ENCODE measurements around the gene ST6GALNAC4.

The ST6GALNAC4 gene

DNA sequence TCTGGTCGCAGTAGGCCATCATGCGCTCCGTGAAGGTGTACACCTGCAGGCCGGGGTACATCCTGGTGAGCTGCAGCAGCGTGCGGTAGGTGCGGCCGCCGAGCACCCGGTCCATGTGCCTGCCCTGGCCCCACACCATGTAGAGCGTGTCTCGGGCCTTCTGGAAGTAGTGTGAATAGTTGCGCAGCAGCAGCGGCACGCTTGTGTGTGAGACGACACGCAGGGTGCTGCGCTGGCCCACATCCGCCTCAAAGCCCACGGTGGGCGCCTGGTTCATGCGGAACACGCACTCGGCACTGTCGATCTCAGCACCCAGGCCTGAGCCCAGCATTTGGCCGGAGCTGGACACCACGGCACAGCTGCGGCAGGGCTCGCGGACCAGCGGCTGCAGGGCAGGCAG is 4.5 kb downstream of the ST6GALNAC4 start:
- no peak for DNase-seq (ENCODE audit: low read depth in 2 of 2)

DNA sequence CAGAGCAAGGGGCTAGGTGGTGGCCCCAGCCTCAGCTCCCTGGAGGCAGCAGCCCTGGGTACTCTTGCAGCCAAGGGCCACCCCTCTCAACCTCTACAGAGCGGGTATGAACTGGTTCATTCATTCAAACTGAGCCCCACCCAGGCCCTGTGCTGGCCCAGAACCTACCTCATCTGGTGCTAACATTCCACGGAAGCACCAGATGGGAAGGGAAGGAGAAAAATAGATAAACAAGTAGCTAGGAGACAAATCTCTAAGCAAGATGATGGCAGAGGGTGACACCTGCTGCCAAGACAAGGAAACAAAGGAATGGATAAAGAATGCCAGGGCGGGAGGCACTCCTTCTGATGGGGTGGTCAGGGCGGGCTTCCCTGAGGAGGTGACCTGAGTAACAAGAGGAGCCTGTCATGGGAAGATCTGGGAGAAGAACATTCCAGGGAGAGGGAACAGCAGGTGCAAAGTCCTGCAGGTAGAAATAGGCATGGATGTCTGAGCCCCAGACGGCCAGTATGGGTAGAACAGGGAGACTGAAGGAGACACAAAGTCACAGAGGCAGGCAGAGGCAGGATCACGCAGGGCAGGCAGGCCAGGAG is 6.1 kb downstream of the ST6GALNAC4 start:
- no peak for DNase-seq (ENCODE audit: low read depth in 2 of 2)

DNA sequence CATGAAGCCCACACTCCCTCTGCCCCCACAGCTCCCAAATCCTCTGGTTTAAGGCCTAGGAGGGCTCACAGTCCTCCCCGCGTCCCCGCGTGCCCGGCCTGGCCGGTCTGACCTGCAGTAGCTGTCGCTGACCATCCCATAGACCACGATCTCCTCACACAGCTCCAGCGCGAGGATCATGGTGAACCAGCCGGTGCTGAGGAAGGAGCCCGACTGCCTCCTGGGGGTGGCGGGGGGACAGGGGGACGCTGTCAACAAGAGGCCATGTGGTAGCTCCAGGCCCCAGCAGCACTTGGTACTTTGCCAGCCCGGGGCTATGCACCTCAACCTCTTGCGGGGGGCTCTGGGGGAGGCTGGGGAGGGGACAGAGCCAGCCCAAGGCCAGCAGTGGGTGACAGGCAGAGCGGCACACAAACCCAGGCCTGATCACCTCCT is 7.0 kb downstream of the ST6GALNAC4 start:
- DNase-seq (ENCODE audit: low read depth in 2 of 2) = no peak

DNA sequence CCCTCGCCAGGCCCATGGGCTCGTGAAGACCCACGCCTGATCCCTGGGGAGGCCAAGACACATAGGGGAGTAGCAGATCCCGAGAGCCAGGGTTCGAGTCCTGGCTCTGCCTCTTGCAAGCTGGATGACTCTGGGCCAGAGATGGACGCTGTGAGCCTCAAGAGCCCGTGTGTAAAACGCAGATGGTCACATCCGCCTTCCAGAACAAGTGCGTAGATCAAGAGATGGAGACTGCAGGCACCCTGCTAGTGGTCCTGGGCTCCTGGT is 8.2 kb downstream of the ST6GALNAC4 start:
- DNase-seq (ENCODE audit: low read depth in 2 of 2) = no peak

DNA sequence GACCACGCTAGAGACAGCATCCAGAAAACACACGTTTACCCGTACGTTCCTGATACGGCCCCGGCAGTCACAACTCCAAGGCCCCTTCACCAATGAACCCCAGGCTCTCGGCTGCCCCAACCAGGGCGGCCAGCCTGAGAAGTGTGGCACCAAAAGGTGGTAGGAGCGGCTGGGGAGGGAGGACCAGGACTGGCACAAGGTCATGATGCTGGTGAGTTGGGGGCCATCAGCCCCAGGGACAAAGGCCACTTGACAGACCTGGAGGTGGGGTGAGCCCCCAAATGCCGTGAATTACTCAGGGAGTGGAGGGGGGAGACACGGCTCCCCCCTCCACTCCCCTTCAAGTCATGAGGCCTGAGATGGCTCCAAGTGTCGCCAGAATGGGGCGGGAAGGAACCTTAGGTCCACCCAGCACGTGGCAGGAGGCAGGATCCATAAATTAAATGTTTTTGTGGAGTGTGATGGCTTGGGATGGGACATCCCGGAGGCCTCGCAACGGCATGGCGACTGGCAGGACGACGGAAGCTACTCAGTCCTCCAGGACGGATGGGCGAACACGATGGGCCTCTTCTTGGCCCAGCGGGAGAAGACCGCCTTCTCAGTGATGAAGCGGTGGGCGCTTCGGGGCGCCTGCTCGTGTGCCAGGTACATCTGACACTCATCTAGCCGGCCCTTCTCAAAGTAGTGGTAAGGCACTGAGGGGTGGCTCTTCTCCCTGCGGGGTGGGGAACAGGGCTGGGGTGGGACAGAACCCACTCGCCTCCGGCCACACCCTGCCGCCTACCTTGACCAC is 8.8 kb downstream of the ST6GALNAC4 start:
- DNase-seq (ENCODE audit: low read depth in 2 of 2) = no peak

DNA sequence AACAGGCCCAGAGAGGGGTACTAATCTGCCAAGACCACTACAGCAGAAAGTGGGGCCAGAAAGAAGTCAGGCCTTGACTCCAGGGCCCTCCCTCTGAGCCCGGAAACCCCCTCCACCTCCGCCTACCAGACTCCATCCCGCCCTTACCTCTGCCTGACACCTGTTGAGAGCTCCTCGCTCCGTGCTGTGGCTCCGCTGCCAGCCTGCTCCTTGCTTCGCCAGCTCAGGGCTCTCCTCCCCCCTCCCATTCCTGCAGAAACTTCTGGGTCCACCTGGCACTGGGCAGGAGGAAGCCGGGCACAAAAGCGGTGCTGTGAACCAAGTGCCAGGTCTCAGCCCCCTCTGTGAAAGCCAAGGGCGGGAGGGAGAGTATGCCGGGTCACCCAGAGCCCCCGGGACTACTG is 11.1 kb downstream of the ST6GALNAC4 start:
- no peak for DNase-seq (ENCODE audit: low read depth in 2 of 2)

DNA sequence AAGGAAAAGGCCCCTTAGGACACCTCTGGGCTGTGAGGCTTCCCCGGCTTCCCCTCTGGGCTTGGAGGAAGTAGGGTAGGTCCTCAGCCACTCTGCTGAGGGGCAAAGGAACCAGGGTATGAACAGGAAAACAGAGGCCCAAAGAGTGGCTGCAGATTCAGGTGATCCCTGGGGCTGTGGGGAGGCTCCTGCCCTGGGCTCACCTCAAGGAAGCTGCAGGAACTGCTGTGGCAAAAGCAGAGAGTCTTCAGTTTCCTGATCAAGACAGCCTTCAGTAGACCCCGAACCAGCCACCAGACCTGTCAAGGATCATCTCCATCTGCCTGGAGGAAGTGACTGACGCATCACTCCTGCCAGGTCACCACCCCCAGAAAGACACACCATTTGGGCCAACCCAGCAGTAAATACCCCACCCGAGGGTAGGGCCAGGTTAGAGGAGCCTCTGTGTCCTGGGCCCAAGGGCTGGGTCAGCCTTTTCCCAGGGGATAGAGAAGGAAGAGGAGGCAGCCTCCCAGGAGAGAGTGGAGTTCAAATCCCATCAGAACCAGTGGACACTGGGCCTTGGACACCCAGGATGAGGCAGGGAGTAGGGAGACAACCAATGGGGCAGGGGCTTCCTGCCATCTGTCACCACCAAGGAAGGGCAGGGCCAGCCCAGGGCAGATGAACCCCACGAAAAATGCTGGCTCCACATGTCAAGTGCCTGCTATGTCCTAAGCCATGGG is 11.7 kb downstream of the ST6GALNAC4 start:
- DNase-seq (ENCODE audit: low read depth in 2 of 2) = no peak

DNA sequence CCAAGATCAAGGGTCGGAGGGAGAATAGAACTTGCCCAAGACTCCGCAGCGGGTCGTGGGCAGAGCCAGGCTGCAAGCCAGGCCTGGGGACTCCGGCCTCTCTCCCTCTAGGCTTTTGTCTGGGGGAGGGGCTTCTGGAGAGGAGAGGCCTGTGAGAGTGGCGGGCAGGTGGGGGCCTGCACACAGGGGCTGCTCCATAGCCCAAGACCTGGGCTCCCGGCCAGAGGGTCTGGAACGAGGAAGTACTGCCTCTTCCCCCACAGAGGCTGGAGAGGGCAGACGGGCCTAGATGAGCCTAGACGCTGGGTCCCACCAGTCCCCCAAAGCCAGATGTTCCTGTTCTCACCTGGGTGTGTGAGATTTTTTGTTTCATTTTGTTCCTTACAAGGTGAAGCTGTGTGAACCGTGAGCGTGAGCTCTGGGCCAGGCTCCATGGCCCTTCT is 12.3 kb downstream of the ST6GALNAC4 start:
- no peak for DNase-seq (ENCODE audit: low read depth in 2 of 2)

DNA sequence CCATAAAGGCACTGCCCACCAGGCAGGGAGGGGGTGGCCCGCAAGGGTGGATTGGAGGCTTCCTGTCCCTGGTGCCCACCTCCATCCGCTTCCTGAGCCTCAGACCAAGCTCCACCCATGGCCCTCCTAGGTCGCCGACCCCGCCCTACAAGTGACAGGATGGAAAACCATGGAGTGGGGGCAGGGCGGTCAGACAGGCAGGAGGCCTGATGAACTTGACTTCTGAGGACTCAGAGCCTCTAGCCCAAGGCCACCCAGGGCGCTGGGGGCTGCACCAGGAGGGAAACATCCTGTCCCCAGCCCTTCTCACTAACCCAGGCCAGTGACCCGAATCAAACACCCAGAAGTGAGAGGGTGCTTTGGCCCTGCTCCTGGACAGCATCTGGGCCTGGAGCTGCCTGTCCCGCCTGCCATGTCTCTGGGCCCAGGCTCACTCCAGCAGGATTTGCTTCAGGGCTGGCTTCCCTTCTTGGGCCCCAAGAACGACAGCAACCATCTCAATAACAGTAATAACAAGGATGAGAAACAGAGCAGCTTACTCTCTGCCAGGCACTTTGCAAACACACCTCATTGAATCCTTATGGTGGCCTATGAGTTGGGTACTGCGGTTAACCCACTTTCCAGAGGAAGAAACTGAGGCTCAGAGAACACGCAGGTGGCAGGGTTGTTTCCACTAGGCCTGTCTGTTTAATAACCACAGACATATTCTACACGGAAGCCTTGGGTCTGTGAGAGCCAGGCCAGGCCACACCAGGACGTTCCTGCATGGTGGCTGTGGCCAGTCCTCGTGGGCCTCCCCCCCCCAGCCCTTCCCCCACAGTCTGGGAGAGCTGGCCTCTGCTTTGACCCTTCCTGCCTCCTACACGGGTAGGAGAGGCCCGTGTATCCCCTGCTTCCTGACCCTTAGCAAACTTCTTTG is 13.0 kb downstream of the ST6GALNAC4 start:
- DNase-seq (ENCODE audit: low read depth in 2 of 2) = peak; percentile 71 to 85

DNA sequence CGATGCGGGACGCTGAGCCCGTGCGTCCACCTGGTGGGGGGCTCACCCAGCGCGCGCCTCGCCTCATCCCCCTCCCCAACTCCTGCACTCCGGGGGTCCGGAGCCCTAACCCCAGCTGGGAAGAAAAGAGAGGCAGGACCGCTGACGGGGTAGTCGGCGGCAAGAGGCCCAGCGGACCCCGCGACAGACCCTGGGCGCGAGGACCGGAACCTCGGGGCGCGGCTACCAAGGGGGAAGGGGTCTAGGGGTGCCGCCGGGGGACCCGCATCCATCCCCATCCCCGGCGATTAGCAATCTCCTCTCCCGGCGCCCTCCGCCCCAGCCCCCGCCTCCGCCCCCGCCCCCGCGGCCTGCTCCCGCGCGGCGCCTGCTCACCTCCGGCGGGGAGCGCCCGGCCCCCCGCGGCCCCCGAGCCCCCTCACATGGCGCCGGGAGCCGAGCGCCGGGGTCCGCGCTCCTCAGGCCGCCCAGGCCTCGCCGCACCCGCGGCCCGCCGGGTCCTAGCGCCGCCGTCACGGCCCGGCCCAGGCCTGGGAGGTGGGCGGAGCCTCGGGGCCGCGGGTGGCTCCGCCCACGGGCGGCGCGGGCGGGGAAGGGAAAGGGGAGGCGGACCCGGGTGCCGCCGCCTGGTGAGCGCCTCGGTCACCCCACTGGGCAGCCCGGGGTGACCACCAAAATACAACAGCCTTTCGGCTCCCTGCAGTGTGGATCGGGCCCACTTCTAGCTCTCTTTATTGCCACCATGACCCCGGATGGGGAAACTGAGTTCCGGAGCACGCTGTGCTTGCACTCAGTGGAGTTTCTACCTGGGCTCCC is 17.5 kb downstream of the ST6GALNAC4 start, which contains the start of gene ST6GALNAC6:
ST6GALNAC6 (minus strand) TSS at position 476 of the 816 bp plus-strand sequence. CDS start 1,622 bp downstream, outside the sequence.
- peak in 1 of 2 donors; percentile 71 for DNase-seq (ENCODE audit: low read depth in 2 of 2)

DNA sequence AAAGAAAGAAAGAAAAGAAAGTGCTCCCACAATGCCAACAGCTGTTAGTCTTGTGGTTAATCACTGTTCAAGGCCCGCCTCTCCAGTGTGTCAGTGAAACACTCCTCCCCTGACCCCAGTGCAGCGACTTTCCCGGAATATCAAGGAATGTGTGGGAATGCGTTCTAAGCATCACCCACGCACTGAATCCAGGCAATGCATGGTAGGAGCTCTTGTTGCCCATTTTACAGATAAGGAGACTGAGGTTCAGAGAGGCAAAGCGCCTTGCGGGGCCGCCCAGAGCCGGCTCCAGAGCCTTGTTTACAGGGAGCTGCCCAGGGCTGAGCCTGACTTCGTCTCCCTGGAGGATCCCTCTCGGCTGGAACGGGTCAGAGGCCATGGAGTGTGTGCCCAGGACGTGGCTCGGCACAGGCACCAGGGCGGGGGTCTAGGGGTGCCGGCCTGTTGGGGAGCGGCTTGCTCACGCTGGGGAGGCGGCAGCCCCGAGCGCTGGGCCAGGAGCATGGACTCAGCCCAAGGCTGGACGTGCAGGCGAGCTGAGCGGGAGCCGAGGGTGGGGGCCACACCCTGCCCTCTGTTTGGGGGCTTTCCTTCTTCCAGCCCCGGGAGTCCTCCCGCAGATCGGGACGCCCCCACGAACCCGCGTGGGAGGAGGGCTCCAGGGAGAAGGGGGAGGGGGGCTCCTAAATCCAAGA is 18.3 kb downstream of the ST6GALNAC4 start:
- DNase-seq (ENCODE audit: low read depth in 2 of 2) = no peak

DNA sequence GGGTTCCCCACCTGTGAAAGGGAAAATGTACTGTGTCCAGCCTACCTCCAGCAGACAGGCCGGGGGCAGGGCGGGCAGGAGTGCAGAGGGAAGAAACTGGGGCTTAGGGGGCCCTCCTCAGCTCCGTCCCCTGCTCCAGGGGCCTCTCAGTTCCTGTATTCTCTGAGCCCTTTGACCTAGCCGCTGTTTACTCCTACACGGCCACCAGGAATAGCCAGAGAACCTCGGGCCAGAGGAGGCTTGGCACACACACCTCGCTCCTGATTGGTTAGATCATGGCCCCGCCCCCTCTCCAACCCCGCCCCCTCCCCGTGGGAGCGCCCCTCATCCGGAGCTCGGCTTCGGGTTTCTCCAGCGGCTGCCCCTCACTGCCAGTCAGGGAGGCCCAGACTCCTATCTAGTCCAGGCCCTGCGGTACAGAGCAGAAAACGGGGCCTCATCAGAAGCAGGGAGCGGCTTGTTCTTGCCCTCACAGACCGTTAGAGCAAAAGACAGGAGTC is 19.6 kb downstream of the ST6GALNAC4 start:
- no peak for DNase-seq (ENCODE audit: low read depth in 2 of 2)

DNA sequence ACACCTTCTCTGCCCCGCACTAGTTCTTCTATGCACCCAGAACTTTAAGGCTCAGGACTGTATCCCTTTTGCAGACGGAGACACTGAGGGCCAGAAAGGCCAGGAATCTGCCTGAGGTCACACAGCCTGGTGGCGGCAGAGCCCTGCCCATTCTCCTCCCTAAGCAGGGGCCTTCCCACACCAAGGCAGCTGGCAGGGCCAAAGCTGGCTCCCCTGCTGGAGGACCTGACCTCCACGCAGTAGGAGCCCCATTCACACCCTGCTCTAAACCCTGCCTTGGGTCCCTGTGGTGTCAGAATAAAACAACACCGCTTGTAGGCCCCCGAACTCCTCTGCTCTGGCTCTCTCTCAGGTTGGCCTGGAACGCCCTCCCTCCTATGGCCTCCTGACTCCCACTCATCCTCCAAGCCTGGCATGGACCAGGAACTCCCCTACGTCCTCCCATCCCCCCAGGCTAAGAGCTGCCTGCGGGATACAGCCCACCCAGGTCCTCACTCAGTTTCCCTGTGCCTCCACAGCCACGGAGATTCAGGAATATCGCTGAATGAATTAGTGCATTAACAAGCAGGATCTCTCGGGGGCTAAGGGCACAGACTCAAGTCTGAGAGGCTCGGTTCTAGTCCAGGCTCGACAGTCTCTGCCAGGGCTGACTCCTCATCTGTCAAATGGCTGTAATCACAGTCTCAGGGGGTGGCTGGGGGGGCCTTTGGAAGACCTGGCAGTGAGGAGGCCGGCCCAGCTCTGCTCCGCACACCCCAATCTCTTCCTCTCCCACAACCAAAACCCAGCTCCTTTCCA is 20.2 kb downstream of the ST6GALNAC4 start:
- DNase-seq (ENCODE audit: low read depth in 2 of 2) = no peak

DNA sequence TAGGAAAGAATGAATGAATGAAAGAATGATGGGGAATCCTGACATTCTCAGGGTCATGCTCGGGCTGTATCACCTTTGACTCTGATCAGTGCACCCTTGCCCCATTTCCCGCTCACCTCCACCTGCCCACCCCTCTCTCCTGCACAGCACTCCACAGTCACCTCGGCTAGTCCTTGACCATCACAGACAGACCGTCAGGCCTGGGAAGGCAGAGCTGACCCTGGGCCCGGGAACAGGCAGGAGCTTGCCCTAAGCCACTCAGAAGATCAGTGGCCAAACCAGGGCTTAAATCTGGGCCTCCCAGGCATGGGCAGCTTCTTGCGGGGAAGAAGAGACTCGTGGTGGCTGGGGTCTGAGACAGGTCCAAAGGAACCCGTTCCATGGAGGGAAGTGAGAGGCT is 21.0 kb downstream of the ST6GALNAC4 start:
- no peak for DNase-seq (ENCODE audit: low read depth in 2 of 2)

DNA sequence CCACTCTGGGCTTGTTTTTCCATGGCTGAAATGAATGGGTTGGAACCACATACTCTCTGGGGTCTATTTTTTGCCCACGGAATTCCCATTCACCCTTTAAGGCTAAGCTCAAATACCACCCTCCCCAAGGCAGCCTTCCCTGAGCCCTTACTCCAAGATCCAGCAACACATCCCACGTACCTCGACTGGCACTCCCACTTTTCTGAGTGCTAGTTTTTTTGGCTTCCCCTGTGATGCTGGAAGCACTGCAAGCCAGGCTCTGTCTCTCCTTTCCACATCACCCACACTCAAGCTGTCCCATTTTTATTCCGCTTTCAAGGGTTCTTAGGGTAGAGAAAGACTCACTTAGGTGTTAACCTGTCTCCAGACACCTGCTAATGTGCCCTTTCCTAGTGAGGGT is 23.4 kb downstream of the ST6GALNAC4 start:
- no peak for DNase-seq (ENCODE audit: low read depth in 2 of 2)

DNA sequence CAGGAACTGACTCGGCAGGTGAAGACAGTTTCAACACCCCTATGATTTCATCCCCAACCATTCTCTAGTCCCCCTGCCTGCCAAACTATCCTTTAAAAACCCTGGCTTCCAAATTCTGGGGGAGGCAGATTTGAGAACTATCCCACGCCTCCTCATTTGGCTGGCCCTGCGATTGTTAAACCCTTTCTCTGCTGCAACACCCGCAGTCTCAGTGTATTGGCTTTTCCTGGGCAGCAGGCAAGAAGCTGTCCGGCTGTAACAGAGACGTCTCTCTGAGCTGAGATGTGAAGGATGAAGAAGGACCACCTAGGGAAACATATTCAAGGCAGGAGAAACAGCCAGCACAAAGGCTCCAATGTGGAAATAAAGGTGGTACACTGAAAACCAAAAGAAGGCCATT is 24.0 kb downstream of the ST6GALNAC4 start:
- no peak for DNase-seq (ENCODE audit: low read depth in 2 of 2)

DNA sequence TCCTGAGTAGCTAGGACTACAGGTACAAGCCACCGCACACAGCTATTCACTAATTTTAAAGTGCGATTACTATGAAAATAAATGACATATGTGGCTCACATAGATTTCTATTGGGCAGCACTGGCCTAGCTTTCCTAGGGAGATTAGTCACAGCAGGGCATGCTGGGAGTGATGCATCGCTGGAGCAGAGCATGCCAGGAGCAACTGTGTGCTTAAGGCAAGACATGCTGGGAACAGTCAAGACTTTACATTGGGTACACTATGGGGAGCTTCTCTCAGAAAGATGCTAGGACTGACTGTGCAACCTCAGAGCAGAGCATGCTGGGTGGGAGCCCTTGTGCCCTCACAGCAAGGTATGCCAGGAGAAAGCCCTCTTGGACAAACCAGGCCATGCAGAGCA is 26.8 kb downstream of the ST6GALNAC4 start:
- no peak for DNase-seq (ENCODE audit: low read depth in 2 of 2)

DNA sequence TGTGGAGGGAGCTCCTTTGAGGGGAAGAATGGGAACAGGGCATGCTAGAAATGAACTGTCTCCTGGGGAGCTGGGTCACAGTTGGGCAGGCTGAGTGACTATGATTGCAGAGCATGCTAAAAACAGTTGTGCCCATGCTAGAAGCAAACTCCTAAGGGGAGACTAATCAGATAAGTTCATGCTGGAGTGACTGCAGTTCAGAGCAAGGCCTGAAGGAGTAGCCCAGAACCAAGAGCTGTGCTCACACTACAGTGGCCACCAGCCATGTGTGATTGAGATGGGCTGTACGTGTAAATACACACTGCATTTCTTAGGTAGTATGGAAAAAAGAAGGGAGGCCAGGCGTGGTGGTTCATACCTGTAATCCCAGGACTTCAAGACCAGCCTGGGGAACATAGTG is 29.0 kb downstream of the ST6GALNAC4 start:
- no peak for DNase-seq (ENCODE audit: low read depth in 2 of 2)

DNA sequence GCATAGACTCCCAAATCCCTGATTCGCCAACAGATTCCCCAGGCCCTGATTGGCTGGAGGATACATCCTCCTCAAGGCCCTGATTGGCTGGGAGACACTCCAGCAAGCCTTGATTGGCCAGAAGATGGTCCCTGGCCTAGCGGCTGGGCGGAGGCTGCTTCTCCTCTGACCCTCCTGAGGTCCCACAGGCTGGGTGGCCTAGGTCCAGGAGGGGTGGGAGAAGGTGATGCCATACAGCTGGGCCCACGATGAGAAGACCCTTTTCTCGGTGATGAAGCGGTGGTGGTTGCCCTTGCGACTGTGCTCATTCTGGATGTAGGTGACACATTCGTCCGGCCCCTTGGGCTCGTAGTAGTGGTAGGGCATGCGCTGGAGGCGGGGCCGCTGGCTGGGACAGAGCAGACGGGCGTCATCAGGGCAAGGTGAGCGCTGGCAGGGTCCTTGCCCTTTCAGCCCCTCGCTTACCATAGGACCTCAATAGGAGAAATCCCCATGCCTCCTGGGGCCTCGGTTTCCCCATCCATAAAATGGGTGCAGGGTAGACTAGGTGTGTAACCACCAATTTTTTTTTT is 30.4 kb downstream of the ST6GALNAC4 start:
- no peak for DNase-seq (ENCODE audit: low read depth in 2 of 2)
